Measurements from ENCODE around the gene UBR7.

GRCh38 chr14:93195316-93195999 lies 11.6 kb upstream of the UBR7 start:
- TF ChIP-seq CTCF (IDR thresholded peaks at IDR 0.05) (no peak), POLR2A (IDR thresholded peaks at IDR 0.05) (no peak)
